HepG2 (cell line): ENCODE data around the gene DSCAML1. TPM values are rescaled to one million over a fixed set of nuclear protein-coding genes. Genes with fewer than 3 reads are reported as not detected.

ENCODE experiments used
- ATAC-seq: fragments of 200-7000 bp; cut with Tn5 transposase; 3 replicates; pipeline ENCODE4 v1.9.1; 2020; ENCODE audit warnings: mild to moderate bottlenecking, moderate library complexity
- BruUV-seq: library from RNA; stranded (reverse); fragments of 400-500 nt; replicated peaks from 2 replicates; lab custom pipeline; 2021; lab: Mats Ljungman, UMichigan
- CTCF ChIA-PET: fragments of 300-600 bp; formaldehyde crosslinking; extraction: SDS; loops from one replicate; lab custom pipeline; 2021; ENCODE audit warnings: low total read pairs, inconsistent platforms, low intra/inter-chr PET ratio; lab: Yijun Ruan, JAX
- POLR2A ChIA-PET: fragments of 350-600 bp; sonication (Branson Sonifier 250); formaldehyde crosslinking; loops from one replicate; lab custom pipeline; 2020; ENCODE audit warnings: antibody characterized with exemption, inconsistent platforms; lab: Yijun Ruan, JAX
- DNase-seq: peaks from one replicate; pipeline ENCODE4 v3.0.0-alpha.2; 2015; ENCODE audit warnings: low spot score
- FAIRE-seq: peaks from 3 replicates; lab custom pipeline; 2011; peaks lifted over from hg19 to GRCh38; lab: Jason Lieb, UNC
- H2AFZ ChIP-seq: one replicate; pipeline ENCODE4 v1.6.1; 2011; ENCODE audit warnings: low read length, inconsistent platforms
- H3K27ac ChIP-seq: fragments of 300-600 bp; 3 replicates; pipeline ENCODE4 v1.8.0; 2011; ENCODE audit warnings: mixed run types, mild to moderate bottlenecking, mixed read lengths, low read length, inconsistent platforms; ENCODE audit not compliant: insufficient read depth; ENCODE audit errors: extremely low read length
- H3K27me3 ChIP-seq, 2 experiments: fragments of 200-600 bp in 1 of 2; 2 replicates in 1 of 2; 3 replicates in 1 of 2; pipeline versions ENCODE4 v1.6.0 to v1.8.0; 2011; ENCODE audit warnings: low read length in 2 of 2, mild to moderate bottlenecking in 2 of 2, moderate library complexity in 2 of 2, inconsistent platforms in 1 of 2; ENCODE audit not compliant: insufficient read depth in 2 of 2, control insufficient read depth in 1 of 2
- H3K36me3 ChIP-seq, 2 experiments: fragments of 200-600 bp in 1 of 2; replicated peaks in 1 of 2; 2 replicates in 1 of 2; 3 replicates in 1 of 2; pipeline versions ENCODE4 v1.5.1 to v1.8.0; 2011; ENCODE audit warnings: low read length in 2 of 2, inconsistent platforms in 1 of 2; ENCODE audit not compliant: insufficient read depth in 2 of 2, control insufficient read depth in 1 of 2
- H3K4me1 ChIP-seq: 2 replicates; pipeline ENCODE4 v1.5.1; 2012; ENCODE audit warnings: low read length, inconsistent platforms; ENCODE audit not compliant: insufficient read depth
- H3K4me2 ChIP-seq: 2 replicates; pipeline ENCODE4 v1.6.0; 2011; ENCODE audit warnings: low read depth, low read length, inconsistent platforms
- H3K4me3 ChIP-seq, 3 experiments: fragments of 200-600 bp in 1 of 3; sonication (generic), shearing (Covaris generic) in 1 of 3; replicated peaks in 1 of 3; 2 replicates each; pipeline ENCODE4 v1.5.1; 2011 to 2016; ENCODE audit warnings: low read length in 3 of 3, inconsistent platforms in 2 of 3, low read depth in 2 of 3, mild to moderate bottlenecking in 2 of 3, control low read depth in 1 of 3, mixed read lengths in 1 of 3; ENCODE audit not compliant: insufficient read depth in 1 of 3
- H3K79me2 ChIP-seq: one replicate; pipeline ENCODE4 v1.6.1; 2011; ENCODE audit warnings: low read length, inconsistent platforms; ENCODE audit not compliant: insufficient read depth
- H3K9ac ChIP-seq: 2 replicates; pipeline ENCODE4 v1.6.0; 2011; ENCODE audit warnings: mild to moderate bottlenecking, low read depth, low read length, inconsistent platforms; ENCODE audit not compliant: insufficient read depth
- H3K9me3 ChIP-seq: 2 replicates; pipeline ENCODE4 v1.5.1; 2012; ENCODE audit warnings: mild to moderate bottlenecking, low read length
- H4K20me1 ChIP-seq: 2 replicates; pipeline ENCODE4 v1.6.0; 2011; ENCODE audit warnings: inconsistent platforms, mild to moderate bottlenecking, low read length, moderate library complexity; ENCODE audit not compliant: insufficient read depth
- GABPA ChIP-seq, 2 experiments: IDR thresholded peaks; 2 replicates each; pipeline ENCODE4 v1.6.1; 2011 to 2016; ENCODE audit warnings: low read depth in 2 of 2, low read length in 1 of 2, missing biosample characterization in 1 of 2, missing genetic modification characterization in 1 of 2
- ZMYM3 ChIP-seq: sonication (generic); formaldehyde crosslinking; IDR thresholded peaks from 2 replicates; pipeline ENCODE4 v1.5.1; 2020; ENCODE audit warnings: mild to moderate bottlenecking, missing genetic modification reagents
- ZNF629 ChIP-seq: sonication (generic); formaldehyde crosslinking; conservative IDR thresholded peaks from 2 replicates; pipeline ENCODE4 v1.5.0; 2020; ENCODE audit warnings: missing genetic modification reagents
- WGBS: methylation state at CpG from one replicate; pipeline ENCODE4 v1.1.6; 2017; ENCODE audit warnings: low lambda C conversion rate; 5-methylcytosine and 5-hydroxymethylcytosine counted together
- in situ Hi-C: cut with HindIII; loops from 2 replicates; pipeline ENCODE4 v1.10.0; 2017; ENCODE audit warnings: low pct_unique_long_range_greater_than_20kb; ENCODE audit not compliant: extremely low pct_ligation_motif_present
- intact Hi-C: fragments of 100-400 bp; cut with micrococcal nuclease; formaldehyde crosslinking; loops from one replicate; pipeline ENCODE4 v1.10.0; 2022; ENCODE audit not compliant: unreplicated experiment
- polyA plus RNA-seq, 8 experiments: library from polyadenylated mRNA; depleted of rRNA in 3 of 8; stranded (reverse) in 7 of 8; unstranded in 1 of 8; fragments of >200 nt; fragmentation: Illumina TruSeq in 4 of 8; extraction: Trizol in 4 of 8; gene quantifications; 2 replicates each; pipeline versions ENCODE4 v1.2.1 to v1.2.3, GENCODE V29; 2011 to 2016; ENCODE audit warnings: low read depth in 4 of 8, missing spikeins in 1 of 8, mixed read lengths in 1 of 8; ENCODE audit not compliant: insufficient read depth in 1 of 8
- total RNA-seq, 5 experiments: library from RNA; depleted of rRNA; stranded (reverse); fragments of >200 nt; fragmentation: Illumina TruSeq; extraction: Trizol; gene quantifications; 2 replicates each; pipeline ENCODE4 v1.2.3, GENCODE V29; 2016; ENCODE audit warnings: low read depth in 1 of 5
- TF ChIP-seq, protein P1 (sequence below): IDR thresholded peaks from 2 replicates; pipeline ENCODE4 v1.4.0; 2020; ENCODE audit warnings: mild to moderate bottlenecking, missing genetic modification reagents
- TF ChIP-seq, protein P2 (sequence below): IDR thresholded peaks from 2 replicates; pipeline ENCODE4 v1.6.1; 2016; ENCODE audit warnings: missing compliant biosample characterization, missing genetic modification reagents, borderline replicate concordance

Gene DSCAML1
- total and polyA plus RNA-seq, 2 of the 13 experiments (the other 11 are each of a cell fraction or from before 2014, with no cell fraction given), result 0.29 to 0.40 TPM

DNA sequence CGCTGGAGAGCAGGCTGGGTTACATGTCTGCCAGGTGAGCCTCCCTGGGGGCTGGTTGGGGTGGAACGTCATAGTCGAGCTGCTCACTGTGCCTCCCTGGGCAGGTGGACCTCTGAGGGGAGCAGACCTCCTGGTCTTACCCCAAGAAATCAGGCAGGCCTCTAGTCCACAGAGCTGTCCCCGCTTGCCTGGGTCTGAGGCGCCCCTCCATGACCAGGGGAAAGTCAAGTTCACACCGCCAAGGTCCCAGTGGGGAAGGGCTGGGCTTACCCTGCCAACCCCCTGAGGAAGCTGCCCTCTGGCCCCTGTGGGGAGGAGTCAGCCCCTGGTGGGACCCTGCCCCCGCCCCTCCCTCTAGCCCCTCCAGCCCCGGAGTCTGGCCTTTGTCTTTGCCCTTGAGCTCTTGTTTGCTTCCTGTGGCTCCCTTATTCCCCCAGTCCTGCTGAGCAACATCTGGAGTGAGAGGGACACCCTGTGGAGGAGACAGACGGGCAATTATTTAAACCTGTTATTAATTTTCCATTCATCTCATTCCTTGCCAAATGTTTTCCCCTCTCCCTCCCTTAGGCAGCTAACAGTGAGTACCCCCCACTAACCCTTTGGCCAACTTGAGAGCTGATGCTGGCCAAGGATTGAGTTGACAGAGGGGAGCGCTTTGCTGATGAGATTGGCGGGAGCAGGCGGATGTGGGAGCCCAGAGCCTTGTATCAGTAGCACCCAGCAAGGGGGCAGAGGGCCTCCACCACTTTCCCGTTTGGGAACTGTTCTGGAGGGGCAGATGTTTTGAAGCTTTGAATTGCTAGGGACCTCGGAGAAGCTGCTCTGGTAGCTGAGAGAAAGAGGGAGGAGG is 385.9 kb downstream of the DSCAML1 start (continued):
- TF ChIP-seq ZMYM3 (peak; percentile 17; the same call in 1 of the 2 replicates), GABPA (IDR thresholded peaks at IDR 0.05; ENCODE audit: low read depth, low read length) (no peak), GABPA (CRISPR knock-in tag; IDR thresholded peaks at IDR 0.05; ENCODE audit: low read depth) (peak; percentile 42; the same call in 1 of the 2 replicates)
- TF ChIP-seq, protein P1, sequence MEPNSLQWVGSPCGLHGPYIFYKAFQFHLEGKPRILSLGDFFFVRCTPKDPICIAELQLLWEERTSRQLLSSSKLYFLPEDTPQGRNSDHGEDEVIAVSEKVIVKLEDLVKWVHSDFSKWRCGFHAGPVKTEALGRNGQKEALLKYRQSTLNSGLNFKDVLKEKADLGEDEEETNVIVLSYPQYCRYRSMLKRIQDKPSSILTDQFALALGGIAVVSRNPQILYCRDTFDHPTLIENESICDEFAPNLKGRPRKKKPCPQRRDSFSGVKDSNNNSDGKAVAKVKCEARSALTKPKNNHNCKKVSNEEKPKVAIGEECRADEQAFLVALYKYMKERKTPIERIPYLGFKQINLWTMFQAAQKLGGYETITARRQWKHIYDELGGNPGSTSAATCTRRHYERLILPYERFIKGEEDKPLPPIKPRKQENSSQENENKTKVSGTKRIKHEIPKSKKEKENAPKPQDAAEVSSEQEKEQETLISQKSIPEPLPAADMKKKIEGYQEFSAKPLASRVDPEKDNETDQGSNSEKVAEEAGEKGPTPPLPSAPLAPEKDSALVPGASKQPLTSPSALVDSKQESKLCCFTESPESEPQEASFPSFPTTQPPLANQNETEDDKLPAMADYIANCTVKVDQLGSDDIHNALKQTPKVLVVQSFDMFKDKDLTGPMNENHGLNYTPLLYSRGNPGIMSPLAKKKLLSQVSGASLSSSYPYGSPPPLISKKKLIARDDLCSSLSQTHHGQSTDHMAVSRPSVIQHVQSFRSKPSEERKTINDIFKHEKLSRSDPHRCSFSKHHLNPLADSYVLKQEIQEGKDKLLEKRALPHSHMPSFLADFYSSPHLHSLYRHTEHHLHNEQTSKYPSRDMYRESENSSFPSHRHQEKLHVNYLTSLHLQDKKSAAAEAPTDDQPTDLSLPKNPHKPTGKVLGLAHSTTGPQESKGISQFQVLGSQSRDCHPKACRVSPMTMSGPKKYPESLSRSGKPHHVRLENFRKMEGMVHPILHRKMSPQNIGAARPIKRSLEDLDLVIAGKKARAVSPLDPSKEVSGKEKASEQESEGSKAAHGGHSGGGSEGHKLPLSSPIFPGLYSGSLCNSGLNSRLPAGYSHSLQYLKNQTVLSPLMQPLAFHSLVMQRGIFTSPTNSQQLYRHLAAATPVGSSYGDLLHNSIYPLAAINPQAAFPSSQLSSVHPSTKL (CRISPR knock-in tag), result peak; percentile 27; the same call in 1 of the 2 replicates

DNA sequence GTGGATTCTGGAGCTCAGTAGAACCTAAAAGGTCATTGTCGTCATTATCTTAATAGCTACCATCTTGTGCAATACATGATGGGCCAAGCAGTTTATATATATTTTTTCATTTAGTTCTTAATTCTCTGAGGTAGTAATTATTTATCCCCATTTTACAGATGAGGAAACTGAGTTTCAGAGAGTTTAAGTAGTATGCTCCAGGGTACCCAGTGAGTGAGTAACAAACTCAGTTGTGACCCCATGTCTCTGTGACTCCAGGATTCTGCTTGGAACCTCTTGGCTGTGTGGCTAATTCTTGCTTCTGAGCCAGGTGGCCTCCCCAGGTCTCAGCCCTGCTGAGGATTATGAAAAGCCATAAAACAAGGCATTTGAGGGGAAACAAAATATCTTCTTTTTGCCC is 386.8 kb downstream of the DSCAML1 start:
- no peak for DNase-seq
- 100% methylated on average over 1 of the region's 1 CpG for WGBS
- no peak overlapping the region for H3K27ac ChIP-seq
- H3K4me1 ChIP-seq, result peaks cover 17% of the 10 kb centered on the region
- H3K27me3 ChIP-seq, result no peaks in the 10 kb centered on the region
- BruUV-seq, result no TSS peak
- H3K4me2 ChIP-seq, result no peak overlapping the region
- no peaks in the 10 kb centered on the region for H4K20me1 ChIP-seq
- H3K9ac ChIP-seq, result no peak overlapping the region
- POLR2A ChIA-PET, result no interaction called here
- H3K9me3 ChIP-seq, result peaks cover 7% of the 10 kb centered on the region
- peak; percentile 75 for TF ChIP-seq ZNF629 (CRISPR knock-in tag)
- TF ChIP-seq, protein P2, sequence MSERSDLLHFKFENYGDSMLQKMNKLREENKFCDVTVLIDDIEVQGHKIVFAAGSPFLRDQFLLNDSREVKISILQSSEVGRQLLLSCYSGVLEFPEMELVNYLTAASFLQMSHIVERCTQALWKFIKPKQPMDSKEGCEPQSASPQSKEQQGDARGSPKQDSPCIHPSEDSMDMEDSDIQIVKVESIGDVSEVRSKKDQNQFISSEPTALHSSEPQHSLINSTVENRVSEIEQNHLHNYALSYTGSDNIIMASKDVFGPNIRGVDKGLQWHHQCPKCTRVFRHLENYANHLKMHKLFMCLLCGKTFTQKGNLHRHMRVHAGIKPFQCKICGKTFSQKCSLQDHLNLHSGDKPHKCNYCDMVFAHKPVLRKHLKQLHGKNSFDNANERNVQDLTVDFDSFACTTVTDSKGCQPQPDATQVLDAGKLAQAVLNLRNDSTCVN, result no peak
- TF ChIP-seq, all 625 proteins: peak for 1
- Histone ChIP-seq H3K36me3 (peaks cover 1 to 4% of the 10 kb centered on the region in 2 experiments; a peak in 3 of 5 replicates), H2AFZ (no peak overlapping the region), H3K4me3 (no peak overlapping the region), H3K79me2 (no peaks in the 10 kb centered on the region)
- CTCF ChIA-PET, result no interaction called here
- in situ Hi-C loops, result no loop called here
- intact Hi-C loops, result loop anchor here (5.0 kb wide), 1 partner anchor 178 kb away; the partner anchor contains the start of genes PCSK7 and RNF214
- ATAC-seq, result no peak
- FAIRE-seq, result no peak
